ENCODE measurements around the gene ARHGEF7.

- no peak for TF ChIP-seq CTCF (IDR thresholded peaks at IDR 0.05)
- no peak for TF ChIP-seq POLR2AphosphoS5 (IDR thresholded peaks at IDR 0.05; ENCODE audit: insufficient read depth in 1 of 2, low read depth in 1 of 2)
- no peak for TF ChIP-seq POLR2A (IDR thresholded peaks at IDR 0.05)
These were observed 143.9 kb downstream of the ARHGEF7 start for GRCh38 chr13:111259058-111259457.

Measured in vagina (tissue), 2 donors.